NT2/D1 (cell line): Measurements from ENCODE around the gene PRMT1.

Experiments used
- DNase-seq: peaks from one replicate; pipeline ENCODE4 v3.0.0-alpha.2; 2011; ENCODE audit warnings: low read depth, low spot score
- H3K27me3 ChIP-seq: 2 replicates; pipeline ENCODE4 v1.6.0; 2011; ENCODE audit warnings: mild to moderate bottlenecking; ENCODE audit not compliant: insufficient read length, insufficient read depth
- H3K36me3 ChIP-seq: 2 replicates; pipeline ENCODE4 v1.6.1; 2011; ENCODE audit warnings: mild to moderate bottlenecking, low read length, mixed read lengths; ENCODE audit not compliant: insufficient read depth, insufficient read length
- H3K4me1 ChIP-seq: 2 replicates; pipeline ENCODE4 v1.5.1; 2011; ENCODE audit not compliant: insufficient read depth, insufficient read length
- H3K4me3 ChIP-seq: 2 replicates; pipeline ENCODE4 v1.5.1; 2011; ENCODE audit warnings: low read depth; ENCODE audit not compliant: insufficient read length
- H3K9ac ChIP-seq: 2 replicates; pipeline ENCODE4 v1.6.0; 2011; ENCODE audit warnings: low read depth; ENCODE audit not compliant: insufficient read length
- H3K9me3 ChIP-seq: 2 replicates; pipeline ENCODE4 v1.5.1; 2011; ENCODE audit warnings: mild to moderate bottlenecking, low read length; ENCODE audit not compliant: insufficient read depth
- SUZ12 ChIP-seq: IDR thresholded peaks from 2 replicates; pipeline ENCODE4 v1.6.1; 2011; ENCODE audit not compliant: insufficient read length, insufficient read depth; ENCODE audit errors: extremely low read depth
- YY1 ChIP-seq: IDR thresholded peaks from 2 replicates; pipeline ENCODE4 v1.6.1; 2011; ENCODE audit not compliant: insufficient read length, insufficient read depth
- ZNF274 ChIP-seq: IDR thresholded peaks from 2 replicates; pipeline ENCODE4 v1.6.1; 2011; ENCODE audit warnings: mild to moderate bottlenecking, low read depth, low read length

The PRMT1 gene

DNA sequence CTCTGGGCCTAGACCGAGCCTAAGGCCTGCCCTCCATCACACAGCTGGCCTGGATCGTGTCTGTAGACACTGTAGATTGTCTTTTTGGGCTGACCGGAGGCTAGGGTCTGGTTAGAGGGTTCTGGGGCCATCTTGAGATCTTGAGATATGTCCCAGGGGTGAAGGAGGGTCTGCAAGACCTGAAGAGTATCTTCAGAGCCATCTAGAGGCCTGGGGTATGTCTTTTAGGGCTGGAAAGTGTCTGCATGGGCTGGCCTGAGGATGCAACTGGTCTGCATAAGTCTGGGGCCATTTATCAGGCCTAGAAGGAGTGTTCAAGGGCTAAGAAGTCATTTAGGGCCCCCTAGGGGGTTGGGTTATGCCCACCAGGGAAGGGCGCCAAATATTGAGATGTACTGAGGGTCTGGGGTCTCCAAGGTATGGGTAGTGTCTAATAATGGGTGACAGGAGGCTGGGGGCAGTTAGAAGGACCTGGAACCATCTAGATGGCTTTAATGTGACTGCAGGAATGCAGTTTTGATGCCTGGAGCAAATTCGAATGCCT lies 34.5 kb upstream of the PRMT1 start:
- Histone ChIP-seq H3K9me3 (no peaks in the 10 kb centered on the region), H3K4me1 (peaks cover 10% of the 10 kb centered on the region), H3K9ac (peak overlapping the region; percentile 100), H3K27me3 (no peaks in the 10 kb centered on the region), H3K36me3 (peaks cover 41% of the 10 kb centered on the region), H3K4me3 (peak overlapping the region; percentile 89)
- TF ChIP-seq ZNF274 (no peak), SUZ12 (no peak), YY1 (no peak)
- no peak for DNase-seq

DNA sequence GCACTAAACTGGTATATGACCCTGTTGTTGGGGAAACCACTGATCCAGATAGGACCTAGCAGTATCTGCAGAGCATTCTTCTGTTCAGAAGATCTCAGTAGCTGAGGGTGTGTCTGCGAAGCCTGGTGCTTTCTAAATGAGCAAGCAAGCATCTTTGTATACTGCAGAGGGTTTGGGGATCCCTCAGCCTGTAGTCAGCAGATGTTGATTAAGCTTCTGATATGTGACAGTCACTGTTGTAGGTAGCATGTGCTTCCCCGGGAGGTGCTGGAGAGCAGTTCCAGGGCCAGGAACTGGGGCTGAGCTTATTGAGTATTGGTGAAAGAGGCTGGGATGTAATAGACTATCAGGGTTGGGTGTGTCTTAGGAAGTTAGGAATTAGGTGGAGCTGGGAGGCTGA lies 33.6 kb upstream of the PRMT1 start:
- H3K27me3 ChIP-seq: no peaks in the 10 kb centered on the region
- no peak overlapping the region for H3K4me3 ChIP-seq
- no peak overlapping the region for H3K9ac ChIP-seq
- peaks cover 10% of the 10 kb centered on the region for H3K4me1 ChIP-seq
- TF ChIP-seq SUZ12 (no peak), YY1 (no peak), ZNF274 (no peak)
- H3K36me3 ChIP-seq: peaks cover 43% of the 10 kb centered on the region
- DNase-seq: no peak
- no peaks in the 10 kb centered on the region for H3K9me3 ChIP-seq

DNA sequence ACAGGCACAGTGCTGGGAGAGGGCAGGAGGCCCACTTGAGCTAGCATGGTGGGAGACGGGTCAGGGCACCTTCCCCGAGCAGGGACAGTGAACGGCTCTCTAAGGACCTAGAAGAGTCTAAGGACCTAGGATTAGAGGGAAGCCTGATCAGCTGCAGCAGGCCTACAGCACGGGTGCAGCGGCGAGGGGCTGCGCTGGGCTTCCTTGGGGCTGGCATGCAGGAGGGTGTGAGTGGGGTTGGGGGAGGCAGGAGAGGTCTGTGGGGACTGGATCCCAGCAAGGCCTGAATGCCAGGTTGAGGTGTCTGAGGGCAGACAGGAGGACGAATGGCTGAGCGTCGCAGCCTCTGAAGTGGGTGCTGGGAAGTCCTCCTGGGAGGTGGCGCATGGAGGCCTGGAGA lies 31.5 kb upstream of the PRMT1 start:
- H3K36me3 ChIP-seq: peaks cover 62% of the 10 kb centered on the region
- no peak for DNase-seq
- H3K4me3 ChIP-seq: no peak overlapping the region
- H3K9me3 ChIP-seq: no peaks in the 10 kb centered on the region
- TF ChIP-seq YY1 (no peak), SUZ12 (no peak), ZNF274 (no peak)
- peaks cover 8% of the 10 kb centered on the region for H3K4me1 ChIP-seq
- H3K9ac ChIP-seq: peak overlapping the region; percentile 38
- no peaks in the 10 kb centered on the region for H3K27me3 ChIP-seq

DNA sequence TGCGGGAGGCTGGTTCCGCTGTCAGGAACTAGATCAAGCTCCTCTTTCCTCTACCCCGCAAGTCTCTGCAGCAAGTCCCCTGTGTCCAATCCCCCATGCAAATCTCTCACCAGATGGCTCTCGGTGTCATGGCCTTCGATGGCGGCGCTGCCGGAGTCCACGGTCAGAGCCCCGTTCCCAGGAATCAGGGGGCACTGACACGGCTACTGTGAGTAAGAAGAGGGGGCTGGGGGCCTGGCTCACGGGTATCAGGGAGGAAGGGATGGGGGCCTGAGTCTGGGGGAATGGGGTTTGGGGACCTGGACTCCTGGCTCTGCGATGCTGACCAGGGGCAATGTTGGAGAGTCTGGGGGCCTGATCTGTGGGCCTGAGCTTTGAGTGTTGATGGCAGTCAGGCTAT lies 31.1 kb upstream of the PRMT1 start:
- Histone ChIP-seq H3K9ac (no peak overlapping the region), H3K4me1 (peaks cover 8% of the 10 kb centered on the region), H3K4me3 (no peak overlapping the region), H3K9me3 (no peaks in the 10 kb centered on the region), H3K27me3 (no peaks in the 10 kb centered on the region), H3K36me3 (peaks cover 64% of the 10 kb centered on the region)
- TF ChIP-seq ZNF274: no peak
- TF ChIP-seq SUZ12: no peak
- no peak for TF ChIP-seq YY1
- no peak for DNase-seq

DNA sequence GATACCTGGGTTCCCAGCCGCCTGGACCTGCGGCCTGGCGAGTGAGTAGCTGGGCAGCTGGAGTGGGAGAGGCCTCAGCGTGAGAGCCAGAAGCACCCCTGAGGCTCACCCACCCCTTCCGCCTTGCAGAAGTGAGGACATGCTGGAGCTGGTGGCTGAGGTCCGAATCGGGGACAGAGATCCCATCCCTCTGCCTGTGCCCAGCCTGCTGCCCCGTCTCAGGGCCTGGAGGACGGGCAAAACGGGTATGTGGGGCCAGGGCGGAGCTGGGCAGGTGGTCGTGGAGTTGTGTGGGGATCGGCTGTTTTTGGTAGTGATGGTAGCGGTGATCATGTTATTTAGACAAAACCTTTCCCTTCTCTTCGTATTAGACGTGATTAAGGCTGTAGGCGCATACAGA lies 30.5 kb upstream of the PRMT1 start:
- no peak overlapping the region for H3K4me3 ChIP-seq
- DNase-seq: no peak
- H3K9me3 ChIP-seq: no peaks in the 10 kb centered on the region
- H3K27me3 ChIP-seq: no peaks in the 10 kb centered on the region
- peaks cover 70% of the 10 kb centered on the region for H3K36me3 ChIP-seq
- TF ChIP-seq YY1 (no peak), SUZ12 (no peak), ZNF274 (no peak)
- H3K4me1 ChIP-seq: peaks cover 8% of the 10 kb centered on the region
- no peak overlapping the region for H3K9ac ChIP-seq

DNA sequence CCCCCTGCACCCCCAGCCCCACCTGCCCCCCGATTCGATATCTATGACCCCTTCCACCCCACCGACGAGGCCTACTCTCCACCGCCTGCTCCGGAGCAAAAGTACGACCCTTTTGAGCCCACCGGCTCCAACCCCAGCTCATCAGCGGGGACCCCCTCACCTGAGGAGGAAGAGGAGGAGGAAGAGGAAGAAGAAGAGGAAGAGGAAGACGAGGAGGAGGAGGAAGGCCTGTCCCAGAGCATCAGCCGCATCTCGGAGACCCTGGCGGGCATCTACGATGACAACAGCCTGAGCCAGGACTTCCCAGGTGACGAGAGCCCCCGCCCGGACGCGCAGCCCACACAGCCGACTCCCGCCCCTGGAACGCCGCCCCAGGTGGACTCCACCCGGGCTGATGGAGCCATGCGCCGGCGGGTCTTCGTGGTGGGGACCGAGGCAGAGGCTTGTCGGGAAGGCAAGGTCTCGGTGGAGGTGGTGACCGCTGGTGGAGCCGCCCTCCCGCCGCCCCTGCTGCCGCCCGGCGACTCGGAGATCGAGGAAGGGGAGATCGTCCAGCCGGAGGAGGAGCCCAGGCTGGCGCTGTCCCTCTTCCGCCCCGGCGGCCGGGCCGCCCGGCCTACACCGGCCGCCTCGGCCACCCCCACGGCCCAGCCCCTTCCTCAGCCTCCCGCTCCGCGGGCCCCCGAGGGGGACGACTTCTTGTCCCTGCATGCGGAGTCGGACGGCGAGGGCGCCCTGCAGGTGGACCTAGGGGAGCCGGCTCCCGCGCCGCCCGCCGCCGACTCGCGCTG lies 25.8 kb upstream of the PRMT1 start:
- Histone ChIP-seq H3K9ac (no peak overlapping the region), H3K36me3 (peaks cover 84% of the 10 kb centered on the region), H3K27me3 (no peaks in the 10 kb centered on the region), H3K4me3 (no peak overlapping the region), H3K4me1 (peaks cover 7% of the 10 kb centered on the region), H3K9me3 (no peaks in the 10 kb centered on the region)
- DNase-seq: no peak
- TF ChIP-seq SUZ12 (no peak), YY1 (no peak), ZNF274 (no peak)

DNA sequence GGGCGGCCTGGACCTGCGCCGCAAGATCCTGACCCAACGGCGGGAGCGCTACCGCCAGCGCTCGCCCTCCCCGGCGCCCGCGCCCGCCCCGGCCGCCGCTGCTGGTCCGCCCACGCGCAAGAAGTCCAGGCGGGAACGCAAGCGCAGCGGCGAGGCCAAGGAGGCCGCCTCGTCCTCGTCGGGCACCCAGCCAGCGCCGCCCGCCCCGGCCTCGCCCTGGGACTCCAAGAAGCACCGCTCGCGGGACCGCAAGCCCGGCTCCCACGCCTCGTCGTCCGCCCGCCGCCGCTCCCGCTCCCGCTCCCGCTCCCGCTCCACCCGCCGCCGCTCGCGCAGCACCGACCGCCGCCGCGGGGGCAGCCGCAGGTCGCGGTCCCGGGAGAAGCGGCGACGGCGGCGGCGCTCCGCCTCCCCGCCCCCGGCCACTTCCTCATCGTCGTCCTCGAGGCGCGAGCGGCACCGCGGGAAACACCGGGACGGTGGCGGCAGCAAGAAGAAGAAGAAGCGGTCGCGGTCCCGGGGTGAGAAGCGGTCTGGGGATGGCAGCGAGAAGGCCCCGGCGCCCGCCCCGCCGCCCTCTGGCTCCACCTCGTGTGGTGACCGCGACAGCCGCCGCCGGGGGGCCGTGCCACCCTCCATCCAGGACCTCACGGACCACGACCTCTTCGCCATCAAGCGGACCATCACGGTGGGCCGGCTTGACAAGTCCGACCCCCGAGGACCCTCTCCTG lies 25.1 kb upstream of the PRMT1 start:
- TF ChIP-seq SUZ12 (no peak), ZNF274 (no peak), YY1 (no peak)
- no peak overlapping the region for H3K9ac ChIP-seq
- H3K9me3 ChIP-seq: no peaks in the 10 kb centered on the region
- H3K36me3 ChIP-seq: peaks cover 84% of the 10 kb centered on the region
- no peaks in the 10 kb centered on the region for H3K27me3 ChIP-seq
- H3K4me1 ChIP-seq: peaks cover 10% of the 10 kb centered on the region
- H3K4me3 ChIP-seq: no peak overlapping the region
- DNase-seq: no peak
